D721Med (cell line): Measurements from ENCODE around the gene NDE1.
"Not testable (repeated sequence)": the region's sequence is repeated elsewhere in the genome, so short reads cannot be mapped to it uniquely, and the experiment has no call there.

Experiments used
- DNase-seq: peaks from one replicate; pipeline ENCODE4 v3.0.0; 2011; ENCODE audit warnings: low spot score; ENCODE audit not compliant: insufficient read length
- FAIRE-seq: peaks from 2 replicates; lab custom pipeline; 2011; peaks lifted over from hg19 to GRCh38; lab: Jason Lieb, UNC
- CTCF ChIP-seq: IDR thresholded peaks from 2 replicates; pipeline ENCODE4 v1.5.1; 2012; ENCODE audit warnings: mild to moderate bottlenecking, control low read depth; ENCODE audit not compliant: insufficient read depth; ENCODE audit errors: missing control alignments

Gene NDE1

GRCh38 chr16:15686287-15686686 lies 36.2 kb downstream of the NDE1 start:
- TF ChIP-seq CTCF, result no peak
- DNase-seq (no peak), FAIRE-seq (no peak)

DNA sequence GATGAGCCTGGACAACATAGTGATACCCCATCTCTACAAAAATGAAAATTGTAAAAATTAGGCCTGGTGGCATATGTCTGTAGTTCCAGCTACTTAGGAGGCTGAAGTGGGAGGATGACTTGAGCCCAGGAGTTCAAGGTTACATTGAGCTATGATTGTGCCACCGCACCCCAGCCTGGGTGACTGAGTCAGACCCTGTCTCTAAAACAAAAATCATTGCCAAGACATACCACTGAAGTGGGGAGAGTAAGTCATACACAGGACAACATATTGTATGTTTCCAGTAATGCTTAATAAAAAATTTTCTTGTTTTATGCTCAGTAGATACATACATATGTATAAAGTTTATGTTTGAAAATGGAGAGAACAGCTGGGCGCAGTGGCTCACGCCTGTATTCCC lies 39.2 kb downstream of the NDE1 start:
- DNase-seq (no peak), FAIRE-seq (no peak)
- no peak for TF ChIP-seq CTCF

- TF ChIP-seq CTCF, result no peak
Observed at GRCh38 chr16:15690296-15690695, 40.3 kb downstream of the NDE1 start.

DNA sequence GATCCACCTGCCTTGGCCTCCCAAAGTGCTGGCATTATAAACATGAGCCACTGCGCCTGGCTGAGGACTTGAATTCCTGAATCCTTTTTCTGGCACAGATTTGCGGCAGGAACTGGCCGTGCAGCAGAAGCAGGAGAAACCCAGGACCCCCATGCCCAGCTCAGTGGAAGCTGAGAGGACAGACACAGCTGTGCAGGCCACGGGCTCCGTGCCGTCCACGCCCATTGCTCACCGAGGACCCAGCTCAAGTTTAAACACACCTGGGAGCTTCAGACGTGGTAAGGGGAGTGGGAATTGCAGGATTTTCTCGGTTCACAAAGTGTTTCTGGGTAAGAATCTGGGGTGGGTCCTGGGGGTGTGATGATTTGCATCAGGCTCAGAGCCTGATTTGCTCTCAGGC lies 41.0 kb downstream of the NDE1 start:
- FAIRE-seq, result no peak
- TF ChIP-seq CTCF, result no peak

More at GRCh38 chr16:15690296-15690695, 40.3 kb downstream of the NDE1 start:
- FAIRE-seq (no peak), DNase-seq (no peak)

DNA sequence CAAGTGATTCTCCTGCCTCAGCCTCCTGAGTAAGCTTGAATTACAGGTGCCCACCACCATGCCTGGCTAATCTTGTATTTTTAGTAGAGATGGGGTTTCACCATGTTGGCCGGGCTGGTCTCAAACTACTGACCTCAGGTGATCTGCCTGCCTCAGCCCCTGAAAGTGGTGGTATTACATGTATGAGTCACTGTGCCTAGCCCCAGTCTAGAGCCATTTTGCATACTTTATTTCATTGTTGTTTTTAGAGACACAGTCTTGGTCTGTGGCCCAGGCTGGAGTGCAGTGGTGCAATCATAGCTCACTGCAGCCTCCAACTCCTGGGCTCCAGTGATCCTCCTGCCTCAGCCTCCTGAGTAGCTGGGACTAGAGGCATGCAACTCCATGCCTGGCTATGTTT lies 42.5 kb downstream of the NDE1 start:
- DNase-seq, FAIRE-seq: not testable (repeated sequence)

More for the DNA sequence above, 41.0 kb downstream of the NDE1 start:
- no peak for DNase-seq

DNA sequence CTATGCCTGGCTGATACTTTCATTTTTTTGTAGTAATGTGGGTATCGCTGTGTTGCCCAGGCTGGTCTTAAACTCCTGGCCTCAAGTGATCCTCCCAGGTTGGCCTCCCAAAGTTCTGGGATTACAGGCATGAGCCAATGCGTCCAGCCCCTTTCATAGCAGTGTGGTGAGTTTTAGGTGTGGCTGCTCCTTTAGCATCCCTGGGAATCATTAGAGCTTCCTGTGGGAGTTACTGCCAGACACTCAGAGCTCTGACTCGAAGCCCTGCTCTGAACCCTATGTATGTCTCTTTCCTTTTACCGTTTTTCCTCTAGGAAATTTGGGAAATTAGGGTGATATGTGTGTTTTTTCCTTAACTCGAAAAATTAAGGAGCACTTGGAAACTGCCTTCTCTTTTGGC lies 44.5 kb downstream of the NDE1 start:
- no peak for TF ChIP-seq CTCF
- FAIRE-seq (no peak), DNase-seq (no peak)

DNA sequence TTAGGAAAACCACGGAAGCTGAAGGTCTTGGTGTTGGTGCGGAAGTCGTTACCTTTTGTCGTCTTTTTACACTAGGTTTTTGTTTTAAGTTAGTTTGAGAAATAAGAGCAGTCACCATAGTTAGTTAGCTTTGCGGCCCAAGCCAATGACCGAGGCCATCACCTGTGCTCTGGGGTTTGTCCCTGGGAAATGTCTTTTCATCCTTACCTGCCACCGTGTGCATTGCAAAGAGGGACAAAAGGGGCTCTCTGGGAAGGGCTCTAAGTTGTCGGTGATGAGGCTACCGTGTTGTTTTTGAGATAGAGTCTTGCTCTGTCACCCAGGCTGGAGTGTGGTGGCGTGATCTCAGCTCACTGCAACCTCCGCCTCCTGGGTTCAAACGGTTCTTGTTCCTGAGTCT lies 49.8 kb downstream of the NDE1 start:
- TF ChIP-seq CTCF, result no peak
- FAIRE-seq, result no peak
- no peak for DNase-seq

DNA sequence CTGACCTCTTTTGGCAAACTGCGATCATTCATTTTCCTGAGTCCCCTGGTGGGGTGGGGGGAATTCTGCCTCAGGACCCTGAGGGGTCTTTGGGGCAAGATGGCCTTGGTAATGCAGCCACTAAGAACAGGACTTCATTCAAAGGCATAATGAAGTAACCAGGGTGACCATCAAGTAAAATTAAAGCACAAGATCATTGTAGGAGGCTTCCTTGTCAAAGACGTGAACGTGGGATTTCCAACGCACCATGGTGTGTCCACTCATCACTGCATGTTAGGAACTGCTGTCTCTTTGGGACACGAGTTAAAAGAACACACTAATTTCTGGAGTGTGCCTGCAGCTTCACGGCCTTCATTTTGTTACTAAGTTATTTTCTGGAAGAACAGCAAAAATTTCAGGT lies 51.3 kb downstream of the NDE1 start:
- FAIRE-seq (no peak), DNase-seq (no peak)
- no peak for TF ChIP-seq CTCF
